Measurements from ENCODE around the gene TIMM22. TPM values are rescaled to one million over a fixed set of nuclear protein-coding genes. Genes with fewer than 3 reads are reported as not detected.

TIMM22 gene
- total RNA-seq, 6 experiments from 2014 or later, result 16.8 to 21.5 (median 18.2) TPM

DNA sequence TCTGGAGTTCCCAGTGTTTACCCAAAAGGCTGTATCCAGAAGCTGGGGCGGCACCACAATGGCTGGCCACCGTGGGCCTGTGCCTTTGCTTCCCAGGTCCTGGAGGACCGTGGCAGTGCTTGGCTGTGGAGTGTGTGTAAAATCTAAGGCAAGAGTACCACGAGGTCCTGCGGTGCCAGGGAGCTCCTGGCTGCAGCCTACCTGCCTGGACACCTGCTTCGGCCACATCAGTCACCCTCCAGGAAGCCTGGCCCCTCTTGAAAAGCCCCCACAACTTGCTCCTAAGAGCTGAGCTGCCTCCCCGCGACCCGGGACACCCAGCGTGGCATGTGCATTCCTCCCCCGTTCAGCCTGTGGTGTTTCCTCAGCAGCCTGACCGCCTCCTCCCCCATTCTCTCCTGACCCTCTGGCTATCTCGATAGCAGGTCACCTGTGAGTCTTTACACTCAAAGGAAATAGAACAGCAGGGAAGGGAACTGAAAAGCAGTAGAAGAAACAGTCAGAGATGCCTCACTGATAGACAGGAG lies 7.9 kb downstream of the TIMM22 start:
- Mint-ChIP-seq H3K4me1 (ENCODE audit: low read depth) (peaks cover 37% of the 10 kb centered on the region), H3K9me3 (no peaks in the 10 kb centered on the region), H3K27ac (no peak overlapping the region), H3K36me3 (ENCODE audit: low read depth) (peaks cover 37% of the 10 kb centered on the region), H3K4me3 (no peak overlapping the region), H3K27me3 (ENCODE audit: insufficient read depth) (peaks cover 4% of the 10 kb centered on the region)
- no peak for DNase-seq
- TF ChIP-seq, protein P1, sequence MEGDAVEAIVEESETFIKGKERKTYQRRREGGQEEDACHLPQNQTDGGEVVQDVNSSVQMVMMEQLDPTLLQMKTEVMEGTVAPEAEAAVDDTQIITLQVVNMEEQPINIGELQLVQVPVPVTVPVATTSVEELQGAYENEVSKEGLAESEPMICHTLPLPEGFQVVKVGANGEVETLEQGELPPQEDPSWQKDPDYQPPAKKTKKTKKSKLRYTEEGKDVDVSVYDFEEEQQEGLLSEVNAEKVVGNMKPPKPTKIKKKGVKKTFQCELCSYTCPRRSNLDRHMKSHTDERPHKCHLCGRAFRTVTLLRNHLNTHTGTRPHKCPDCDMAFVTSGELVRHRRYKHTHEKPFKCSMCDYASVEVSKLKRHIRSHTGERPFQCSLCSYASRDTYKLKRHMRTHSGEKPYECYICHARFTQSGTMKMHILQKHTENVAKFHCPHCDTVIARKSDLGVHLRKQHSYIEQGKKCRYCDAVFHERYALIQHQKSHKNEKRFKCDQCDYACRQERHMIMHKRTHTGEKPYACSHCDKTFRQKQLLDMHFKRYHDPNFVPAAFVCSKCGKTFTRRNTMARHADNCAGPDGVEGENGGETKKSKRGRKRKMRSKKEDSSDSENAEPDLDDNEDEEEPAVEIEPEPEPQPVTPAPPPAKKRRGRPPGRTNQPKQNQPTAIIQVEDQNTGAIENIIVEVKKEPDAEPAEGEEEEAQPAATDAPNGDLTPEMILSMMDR (IDR thresholded peaks at IDR 0.05), result no peak

DNA sequence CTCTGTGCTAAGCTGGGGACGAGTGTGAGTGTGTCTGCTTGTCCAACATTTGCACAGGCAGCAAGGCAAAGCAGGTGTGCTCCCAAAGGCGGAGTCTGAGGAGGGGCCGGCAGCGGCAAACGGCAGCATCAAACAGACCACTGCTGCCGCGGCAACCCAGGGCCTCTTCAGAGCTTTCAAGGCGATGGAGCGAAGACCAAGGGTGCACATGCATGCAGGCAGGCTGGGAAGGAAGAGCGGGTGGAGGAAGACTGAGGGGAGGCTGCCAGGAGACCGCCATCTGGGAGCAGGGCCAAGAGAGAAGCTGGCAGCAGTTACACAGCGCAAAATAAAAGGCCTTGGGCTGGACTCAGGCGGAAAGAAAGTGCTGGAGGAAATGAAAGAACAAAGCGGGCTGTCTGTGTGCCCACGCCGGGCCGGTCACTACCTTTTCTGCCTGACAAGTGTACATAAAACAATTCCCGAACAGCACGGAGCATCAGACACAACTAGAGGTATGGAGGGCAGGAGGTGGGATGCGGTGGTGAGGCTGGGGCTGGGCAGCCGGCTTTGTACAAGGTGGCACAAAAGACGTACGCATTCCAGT lies 8.5 kb downstream of the TIMM22 start:
- no peaks in the 10 kb centered on the region for H3K9me3 Mint-ChIP-seq
- peaks cover 33% of the 10 kb centered on the region for H3K4me1 Mint-ChIP-seq (ENCODE audit: low read depth)
- no peak overlapping the region for H3K27ac Mint-ChIP-seq
- no peak for DNase-seq
- peaks cover 4% of the 10 kb centered on the region for H3K27me3 Mint-ChIP-seq (ENCODE audit: insufficient read depth)
- H3K36me3 Mint-ChIP-seq (ENCODE audit: low read depth), result peaks cover 33% of the 10 kb centered on the region
- no peak overlapping the region for H3K4me3 Mint-ChIP-seq
- TF ChIP-seq, protein P1 (IDR thresholded peaks at IDR 0.05), result no peak

DNA sequence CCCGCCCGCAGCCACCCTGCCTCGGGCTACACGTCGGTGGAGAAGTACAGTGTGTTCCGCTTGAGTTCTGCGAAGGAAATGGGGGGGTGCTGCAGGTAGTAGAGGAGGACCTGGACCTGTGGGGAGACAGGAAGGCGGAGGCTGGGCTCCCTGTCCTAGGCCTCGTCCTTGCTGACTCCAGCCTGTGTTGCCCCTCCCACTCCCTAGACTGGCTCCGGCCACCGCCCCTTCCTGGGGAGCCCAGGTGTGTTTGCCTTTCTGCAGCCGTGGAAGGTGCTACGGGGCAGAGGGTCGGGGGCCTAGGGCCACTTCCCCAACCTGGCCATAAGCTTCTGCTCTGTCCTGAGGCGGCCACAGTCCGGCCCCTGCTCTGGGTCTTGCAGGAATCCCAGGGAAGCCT lies 9.1 kb downstream of the TIMM22 start:
- Mint-ChIP-seq H3K27ac (no peak overlapping the region), H3K36me3 (ENCODE audit: low read depth) (peaks cover 28% of the 10 kb centered on the region), H3K4me3 (no peak overlapping the region), H3K9me3 (no peaks in the 10 kb centered on the region), H3K27me3 (ENCODE audit: insufficient read depth) (peaks cover 4% of the 10 kb centered on the region), H3K4me1 (ENCODE audit: low read depth) (peaks cover 27% of the 10 kb centered on the region)
- DNase-seq, result no peak
- TF ChIP-seq, protein P1 (IDR thresholded peaks at IDR 0.05), result no peak

DNA sequence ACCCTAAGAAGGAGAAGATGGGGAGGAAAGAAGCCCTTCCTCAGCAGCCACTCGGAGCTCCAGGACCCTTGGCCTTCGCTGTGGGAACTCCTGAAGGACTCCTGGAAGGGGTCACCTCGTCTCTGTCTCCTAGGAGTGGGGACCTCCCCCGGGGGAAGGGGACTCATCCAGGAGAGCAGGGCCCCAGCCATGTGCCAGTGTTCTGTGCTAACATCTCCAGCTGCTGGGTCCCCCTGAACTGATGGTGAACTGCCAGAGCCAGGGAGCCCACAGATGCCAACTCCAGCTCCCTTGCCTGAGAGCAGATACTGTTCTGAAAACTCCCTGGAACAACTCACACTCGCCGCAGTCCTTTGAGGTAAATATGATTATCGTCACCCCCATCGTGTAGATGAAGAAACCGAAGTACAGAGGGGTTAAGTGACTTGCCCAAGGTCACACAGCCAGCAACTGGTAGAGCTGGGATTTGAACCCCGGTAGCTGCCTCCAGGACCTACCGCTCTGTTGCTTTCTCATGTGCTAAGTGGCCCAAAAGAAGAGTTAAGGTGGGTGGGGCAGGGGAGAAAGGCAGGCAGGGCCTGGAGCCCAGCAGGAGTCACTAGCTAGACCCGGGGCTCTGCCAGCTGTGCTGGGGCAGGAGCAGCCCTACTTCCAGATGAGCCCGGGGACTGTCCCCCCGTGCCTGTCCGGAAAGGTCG lies 10.5 kb downstream of the TIMM22 start:
- H3K4me3 Mint-ChIP-seq, result no peak overlapping the region
- H3K9me3 Mint-ChIP-seq, result no peaks in the 10 kb centered on the region
- no peak overlapping the region for H3K27ac Mint-ChIP-seq
- peaks cover 2% of the 10 kb centered on the region for H3K27me3 Mint-ChIP-seq (ENCODE audit: insufficient read depth)
- DNase-seq, result no peak
- peaks cover 19% of the 10 kb centered on the region for H3K36me3 Mint-ChIP-seq (ENCODE audit: low read depth)
- TF ChIP-seq, protein P1 (IDR thresholded peaks at IDR 0.05), result no peak
- peaks cover 13% of the 10 kb centered on the region for H3K4me1 Mint-ChIP-seq (ENCODE audit: low read depth)

DNA sequence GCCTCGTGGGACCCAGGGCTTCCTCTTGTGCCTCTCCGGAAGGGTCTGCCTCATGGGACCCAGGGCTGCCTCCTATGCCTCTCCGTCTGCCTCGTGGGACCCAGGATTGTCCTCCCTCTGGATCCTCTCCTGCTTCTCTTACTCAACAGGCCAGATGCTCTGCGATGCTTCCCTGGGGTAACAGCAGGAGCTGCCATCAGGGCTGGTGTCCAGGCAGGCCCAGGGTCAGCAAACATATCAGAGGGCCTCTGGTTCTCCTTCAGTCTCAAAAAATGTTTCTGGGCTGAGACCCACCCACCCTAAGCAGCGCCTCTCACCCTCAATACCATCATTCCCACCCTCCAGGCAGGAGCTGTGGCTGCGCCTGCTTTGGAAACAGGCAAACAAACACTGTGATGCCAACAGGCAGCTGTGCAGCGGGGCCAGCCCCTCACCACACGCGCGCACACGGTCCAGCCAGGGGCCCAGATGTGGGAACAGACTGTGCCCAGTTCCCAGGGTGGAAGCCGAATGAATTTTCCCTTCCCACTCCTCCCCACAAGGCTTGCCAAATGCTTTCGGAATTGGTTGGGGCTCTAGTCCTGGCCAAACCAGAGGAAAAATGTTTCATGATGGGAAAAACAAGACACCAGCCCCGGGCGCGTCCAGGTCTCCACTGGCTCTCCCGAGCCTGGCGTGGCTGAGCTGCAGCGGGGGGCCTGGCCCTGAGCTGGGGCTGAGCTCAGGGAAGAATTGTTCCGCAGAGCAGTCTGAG lies 11.3 kb downstream of the TIMM22 start:
- Mint-ChIP-seq H3K36me3 (ENCODE audit: low read depth) (peaks cover 11% of the 10 kb centered on the region), H3K4me3 (no peak overlapping the region), H3K27me3 (ENCODE audit: insufficient read depth) (peaks cover 2% of the 10 kb centered on the region), H3K4me1 (ENCODE audit: low read depth) (peaks cover 5% of the 10 kb centered on the region), H3K27ac (no peak overlapping the region), H3K9me3 (no peaks in the 10 kb centered on the region)
- TF ChIP-seq, protein P1 (IDR thresholded peaks at IDR 0.05), result no peak
- DNase-seq, result no peak

All from HFFc6 (cell line).